ENCODE results near the gene ATP9B.
A peak's percentile ranks its signal among the peaks of the same experiment; 100 is the strongest.

ATP9B gene

DNA sequence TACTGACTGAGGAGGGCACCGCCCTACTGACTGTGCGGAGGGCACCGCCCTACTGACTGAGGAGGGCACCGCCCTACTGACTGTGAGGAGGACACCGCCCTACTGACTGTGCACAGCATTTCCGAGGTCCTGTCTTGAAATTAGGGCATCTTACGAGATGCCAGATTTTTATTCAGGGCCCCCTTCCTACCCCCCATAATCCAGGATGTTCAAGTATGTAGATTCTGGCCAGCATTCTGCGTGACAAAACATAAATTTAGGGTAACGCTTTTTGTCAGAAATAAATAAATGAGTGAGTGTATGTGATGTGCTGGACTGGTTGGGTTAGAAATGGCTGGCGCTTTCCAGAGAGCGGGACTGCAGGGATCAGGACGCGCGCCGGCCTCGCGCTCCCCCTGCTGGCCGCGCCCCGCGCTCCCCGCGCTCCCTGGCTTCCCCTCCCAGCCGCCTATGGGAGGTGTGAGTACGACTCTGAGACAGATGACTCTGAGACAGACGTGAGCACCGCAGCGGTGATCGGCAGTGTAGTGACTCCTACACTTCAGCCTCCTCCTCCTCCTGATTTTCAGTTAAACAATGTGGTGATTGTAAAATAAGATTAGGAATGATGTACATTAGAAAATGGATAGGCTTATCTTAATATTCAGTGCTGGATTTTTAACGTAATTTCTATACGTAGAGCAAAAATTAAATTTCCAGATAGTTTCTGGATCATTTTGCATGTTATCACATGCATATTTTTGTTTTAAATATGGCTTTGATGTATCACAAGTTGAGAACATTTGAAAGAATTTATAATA, 177.3 kb downstream of the ATP9B start (continued):
- TF ChIP-seq, protein P1, sequence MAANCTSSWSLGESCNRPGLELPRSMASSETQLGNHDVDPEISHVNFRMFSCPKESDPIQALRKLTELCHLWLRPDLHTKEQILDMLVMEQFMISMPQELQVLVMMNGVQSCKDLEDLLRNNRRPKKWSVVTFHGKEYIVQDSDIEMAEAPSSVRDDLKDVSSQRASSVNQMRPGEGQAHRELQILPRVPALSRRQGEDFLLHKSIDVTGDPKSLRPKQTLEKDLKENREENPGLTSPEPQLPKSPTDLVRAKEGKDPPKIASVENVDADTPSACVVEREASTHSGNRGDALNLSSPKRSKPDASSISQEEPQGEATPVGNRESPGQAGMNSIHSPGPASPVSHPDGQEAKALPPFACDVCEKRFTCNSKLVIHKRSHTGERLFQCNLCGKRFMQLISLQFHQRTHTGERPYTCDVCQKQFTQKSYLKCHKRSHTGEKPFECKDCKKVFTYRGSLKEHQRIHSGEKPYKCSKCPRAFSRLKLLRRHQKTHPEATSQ (tag by site-specific recombination; IDR thresholded peaks at IDR 0.05), result no peak
- TF ChIP-seq ZNF138 (tag by site-specific recombination; IDR thresholded peaks at IDR 0.05; ENCODE audit: borderline replicate concordance) (no peak), TCF7L2 (IDR thresholded peaks at IDR 0.05; ENCODE audit: borderline replicate concordance, low read depth, low read length) (no peak), KLF16 (tag by site-specific recombination; IDR thresholded peaks at IDR 0.05) (no peak; the same call in 1 of the 2 replicates), SP7 (tag by site-specific recombination; IDR thresholded peaks at IDR 0.05) (peak; percentile 20; the same call in 1 of the 2 replicates), ZNF394 (tag by site-specific recombination; IDR thresholded peaks at IDR 0.05; ENCODE audit: borderline replicate concordance) (0 out of 2 replicates have a peak, but pooled peaks have one; percentile 23), ZNF544 (tag by site-specific recombination; IDR thresholded peaks at IDR 0.05) (no peak), ZNF433 (tag by site-specific recombination; IDR thresholded peaks at IDR 0.05; ENCODE audit: low read depth) (no peak), ZNF169 (tag by site-specific recombination; IDR thresholded peaks at IDR 0.05) (no peak), ZNF146 (tag by site-specific recombination; IDR thresholded peaks at IDR 0.05) (no peak), HOXD13 (CRISPR knock-in tag; IDR thresholded peaks at IDR 0.05; ENCODE audit: borderline replicate concordance) (no peak), ZNF416 (tag by site-specific recombination; IDR thresholded peaks at IDR 0.05) (no peak), ZBTB21 (tag by site-specific recombination; IDR thresholded peaks at IDR 0.05) (no peak), KLF1 (tag by site-specific recombination; IDR thresholded peaks at IDR 0.05) (peak; percentile 94), ZNF391 (tag by site-specific recombination; IDR thresholded peaks at IDR 0.05; ENCODE audit: borderline replicate concordance, low read depth) (no peak), ZNF239 (tag by site-specific recombination; IDR thresholded peaks at IDR 0.05) (no peak), YY2 (tag by site-specific recombination; IDR thresholded peaks at IDR 0.05) (peak; percentile 47; the same call in 1 of the 2 replicates), ZNF747 (tag by site-specific recombination; IDR thresholded peaks at IDR 0.05) (no peak), ZNF48 (tag by site-specific recombination; IDR thresholded peaks at IDR 0.05) (no peak), ZNF426 (tag by site-specific recombination; IDR thresholded peaks at IDR 0.05) (no peak), ZNF335 (tag by site-specific recombination; conservative IDR thresholded peaks at IDR 0.05) (peak; percentile 99), MYNN (tag by site-specific recombination; IDR thresholded peaks at IDR 0.05; ENCODE audit: borderline replicate concordance) (no peak), ZNF654 (tag by site-specific recombination; IDR thresholded peaks at IDR 0.05; ENCODE audit: low read depth) (peak; percentile 47), TRIM28 (IDR thresholded peaks at IDR 0.05; ENCODE audit: borderline replicate concordance, low read length) (no peak), HOXC10 (CRISPR knock-in tag; IDR thresholded peaks at IDR 0.05) (no peak), ZNF404 (tag by site-specific recombination; IDR thresholded peaks at IDR 0.05) (no peak), ZNF530 (tag by site-specific recombination; IDR thresholded peaks at IDR 0.05; ENCODE audit: low read depth) (no peak), ZNF155 (tag by site-specific recombination; IDR thresholded peaks at IDR 0.05) (no peak)
- TF ChIP-seq, protein P2, sequence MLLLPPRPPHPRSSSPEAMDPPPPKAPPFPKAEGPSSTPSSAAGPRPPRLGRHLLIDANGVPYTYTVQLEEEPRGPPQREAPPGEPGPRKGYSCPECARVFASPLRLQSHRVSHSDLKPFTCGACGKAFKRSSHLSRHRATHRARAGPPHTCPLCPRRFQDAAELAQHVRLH (tag by site-specific recombination; IDR thresholded peaks at IDR 0.05), result no peak
- TF ChIP-seq, protein P3, sequence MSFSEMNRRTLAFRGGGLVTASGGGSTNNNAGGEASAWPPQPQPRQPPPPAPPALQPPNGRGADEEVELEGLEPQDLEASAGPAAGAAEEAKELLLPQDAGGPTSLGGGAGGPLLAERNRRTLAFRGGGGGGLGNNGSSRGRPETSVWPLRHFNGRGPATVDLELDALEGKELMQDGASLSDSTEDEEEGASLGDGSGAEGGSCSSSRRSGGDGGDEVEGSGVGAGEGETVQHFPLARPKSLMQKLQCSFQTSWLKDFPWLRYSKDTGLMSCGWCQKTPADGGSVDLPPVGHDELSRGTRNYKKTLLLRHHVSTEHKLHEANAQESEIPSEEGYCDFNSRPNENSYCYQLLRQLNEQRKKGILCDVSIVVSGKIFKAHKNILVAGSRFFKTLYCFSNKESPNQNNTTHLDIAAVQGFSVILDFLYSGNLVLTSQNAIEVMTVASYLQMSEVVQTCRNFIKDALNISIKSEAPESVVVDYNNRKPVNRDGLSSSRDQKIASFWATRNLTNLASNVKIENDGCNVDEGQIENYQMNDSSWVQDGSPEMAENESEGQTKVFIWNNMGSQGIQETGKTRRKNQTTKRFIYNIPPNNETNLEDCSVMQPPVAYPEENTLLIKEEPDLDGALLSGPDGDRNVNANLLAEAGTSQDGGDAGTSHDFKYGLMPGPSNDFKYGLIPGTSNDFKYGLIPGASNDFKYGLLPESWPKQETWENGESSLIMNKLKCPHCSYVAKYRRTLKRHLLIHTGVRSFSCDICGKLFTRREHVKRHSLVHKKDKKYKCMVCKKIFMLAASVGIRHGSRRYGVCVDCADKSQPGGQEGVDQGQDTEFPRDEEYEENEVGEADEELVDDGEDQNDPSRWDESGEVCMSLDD (tag by site-specific recombination; IDR thresholded peaks at IDR 0.05), result peak; percentile 49
- TF ChIP-seq, protein P4, sequence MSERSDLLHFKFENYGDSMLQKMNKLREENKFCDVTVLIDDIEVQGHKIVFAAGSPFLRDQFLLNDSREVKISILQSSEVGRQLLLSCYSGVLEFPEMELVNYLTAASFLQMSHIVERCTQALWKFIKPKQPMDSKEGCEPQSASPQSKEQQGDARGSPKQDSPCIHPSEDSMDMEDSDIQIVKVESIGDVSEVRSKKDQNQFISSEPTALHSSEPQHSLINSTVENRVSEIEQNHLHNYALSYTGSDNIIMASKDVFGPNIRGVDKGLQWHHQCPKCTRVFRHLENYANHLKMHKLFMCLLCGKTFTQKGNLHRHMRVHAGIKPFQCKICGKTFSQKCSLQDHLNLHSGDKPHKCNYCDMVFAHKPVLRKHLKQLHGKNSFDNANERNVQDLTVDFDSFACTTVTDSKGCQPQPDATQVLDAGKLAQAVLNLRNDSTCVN (tag by site-specific recombination; optimal IDR thresholded peaks at IDR 0.05), result peak; percentile 81
- TF ChIP-seq, protein P5, sequence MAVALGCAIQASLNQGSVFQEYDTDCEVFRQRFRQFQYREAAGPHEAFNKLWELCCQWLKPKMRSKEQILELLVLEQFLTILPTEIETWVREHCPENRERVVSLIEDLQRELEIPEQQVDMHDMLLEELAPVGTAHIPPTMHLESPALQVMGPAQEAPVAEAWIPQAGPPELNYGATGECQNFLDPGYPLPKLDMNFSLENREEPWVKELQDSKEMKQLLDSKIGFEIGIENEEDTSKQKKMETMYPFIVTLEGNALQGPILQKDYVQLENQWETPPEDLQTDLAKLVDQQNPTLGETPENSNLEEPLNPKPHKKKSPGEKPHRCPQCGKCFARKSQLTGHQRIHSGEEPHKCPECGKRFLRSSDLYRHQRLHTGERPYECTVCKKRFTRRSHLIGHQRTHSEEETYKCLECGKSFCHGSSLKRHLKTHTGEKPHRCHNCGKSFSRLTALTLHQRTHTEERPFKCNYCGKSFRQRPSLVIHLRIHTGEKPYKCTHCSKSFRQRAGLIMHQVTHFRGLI (tag by site-specific recombination; IDR thresholded peaks at IDR 0.05), result peak; percentile 67
- TF ChIP-seq, protein P6, sequence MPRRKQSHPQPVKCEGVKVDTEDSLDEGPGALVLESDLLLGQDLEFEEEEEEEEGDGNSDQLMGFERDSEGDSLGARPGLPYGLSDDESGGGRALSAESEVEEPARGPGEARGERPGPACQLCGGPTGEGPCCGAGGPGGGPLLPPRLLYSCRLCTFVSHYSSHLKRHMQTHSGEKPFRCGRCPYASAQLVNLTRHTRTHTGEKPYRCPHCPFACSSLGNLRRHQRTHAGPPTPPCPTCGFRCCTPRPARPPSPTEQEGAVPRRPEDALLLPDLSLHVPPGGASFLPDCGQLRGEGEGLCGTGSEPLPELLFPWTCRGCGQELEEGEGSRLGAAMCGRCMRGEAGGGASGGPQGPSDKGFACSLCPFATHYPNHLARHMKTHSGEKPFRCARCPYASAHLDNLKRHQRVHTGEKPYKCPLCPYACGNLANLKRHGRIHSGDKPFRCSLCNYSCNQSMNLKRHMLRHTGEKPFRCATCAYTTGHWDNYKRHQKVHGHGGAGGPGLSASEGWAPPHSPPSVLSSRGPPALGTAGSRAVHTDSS (tag by site-specific recombination; IDR thresholded peaks at IDR 0.05), result no peak

Measured in HEK293 (cell line).